BLaER1 treated with 17β-estradiol and CSF1 and Interleukin-3, amounts not matched to agents 10 nM and 100 nM (cell line): ENCODE results near the gene PLK3.
"Not testable (repeated sequence)": the region's sequence is repeated elsewhere in the genome, so short reads cannot be mapped to it uniquely, and the experiment has no call there.

Experiments used
- H3K27ac ChIP-seq, 11 experiments: shearing (Covaris generic); formaldehyde crosslinking; 2 replicates each; pipeline ENCODE4 v1.8.1; 2022
- H3K27me3 ChIP-seq, 11 experiments: shearing (Covaris generic); formaldehyde crosslinking; 2 replicates each; pipeline ENCODE4 v1.8.1; 2022
- H3K36me3 ChIP-seq, 11 experiments: shearing (Covaris generic); formaldehyde crosslinking; 2 replicates each; pipeline ENCODE4 v1.8.1; 2022
- H3K4me1 ChIP-seq, 10 experiments: shearing (Covaris generic); formaldehyde crosslinking; 2 replicates each; pipeline ENCODE4 v1.8.1; 2022
- H3K4me2 ChIP-seq, 11 experiments: shearing (Covaris generic); formaldehyde crosslinking; 2 replicates each; pipeline ENCODE4 v1.8.1; 2022
- H3K4me3 ChIP-seq, 10 experiments: shearing (Covaris generic); formaldehyde crosslinking; 2 replicates each; pipeline ENCODE4 v1.8.1; 2022
- H3K9ac ChIP-seq, 11 experiments: shearing (Covaris generic); formaldehyde crosslinking; 2 replicates each; pipeline ENCODE4 v1.8.1; 2022
- H3K9me3 ChIP-seq, 11 experiments: shearing (Covaris generic); formaldehyde crosslinking; replicated peaks in 1 of 11; 2 replicates each; pipeline ENCODE4 v1.8.1; 2022
- H4K20me1 ChIP-seq, 11 experiments: shearing (Covaris generic); formaldehyde crosslinking; 2 replicates each; pipeline ENCODE4 v1.8.1; 2022
- Cebpa-rat ChIP-seq, 11 experiments: shearing (Covaris generic); IDR thresholded peaks; 2 replicates each; pipeline ENCODE4 v1.8.1; 2022

PLK3 gene

DNA sequence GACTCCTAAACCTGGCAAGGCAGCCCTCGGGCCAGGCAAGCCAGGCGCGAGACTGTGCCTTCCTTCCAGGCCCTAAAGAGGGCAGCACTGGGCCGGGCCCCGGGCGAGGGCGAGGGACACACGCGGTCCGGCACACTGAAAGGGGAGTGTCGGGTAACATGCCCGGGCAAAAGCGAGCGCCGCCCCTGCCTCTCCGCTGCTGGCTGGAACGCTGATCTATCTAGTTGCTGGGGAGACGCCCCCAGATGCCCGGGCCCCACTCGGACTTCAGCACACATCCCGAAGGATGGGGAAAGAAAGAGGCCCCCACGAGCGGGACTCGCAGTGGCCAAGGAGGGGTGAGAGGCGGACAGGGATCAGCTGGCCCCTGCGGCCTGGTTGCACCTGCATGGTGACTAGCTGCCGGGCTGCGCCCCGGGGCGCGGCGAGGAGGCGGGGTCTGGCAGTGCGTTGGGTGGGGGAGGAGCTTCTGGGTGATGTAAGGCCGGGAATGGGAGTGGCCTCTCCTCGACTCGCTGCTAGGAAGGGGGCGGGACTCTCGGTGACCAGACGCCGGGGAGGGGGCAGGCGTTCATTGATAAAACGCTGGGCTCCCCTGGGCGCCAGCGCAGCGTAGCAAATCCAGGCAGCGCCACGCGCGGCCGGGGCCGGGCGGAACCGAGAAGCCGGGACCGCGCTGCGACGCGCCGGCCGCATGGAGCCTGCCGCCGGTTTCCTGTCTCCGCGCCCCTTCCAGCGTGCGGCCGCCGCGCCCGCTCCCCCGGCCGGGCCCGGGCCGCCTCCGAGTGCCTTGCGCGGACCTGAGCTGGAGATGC is at the start of gene PLK3:
TSS of gene PLK3 (plus strand) at position 608 of the 815 bp plus-strand sequence. CDS start at position 695, 87 bp downstream.
- H4K20me1 ChIP-seq: peaks cover 3 to 42% (median 21%) of the 10 kb centered on the region in 11 experiments; a peak in 15 of 22 replicates

DNA sequence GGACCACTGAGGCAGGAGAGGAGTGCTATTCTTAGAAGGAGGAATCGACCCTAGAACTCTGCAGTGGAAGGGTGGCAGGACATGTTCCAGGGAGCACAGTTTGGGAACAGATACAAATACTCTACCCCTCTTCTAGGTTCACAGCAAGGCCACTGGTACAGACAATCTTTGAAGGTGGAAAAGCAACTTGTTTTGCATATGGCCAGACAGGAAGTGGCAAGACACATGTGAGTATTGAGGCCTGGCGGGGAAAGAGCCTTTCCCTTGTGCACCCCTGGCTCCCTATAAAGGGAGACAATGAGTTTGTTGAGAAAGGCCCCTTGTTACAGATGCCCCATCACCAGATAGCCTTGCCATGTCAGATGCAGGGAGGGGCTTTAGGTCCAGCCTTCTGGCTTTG is 42.8 kb upstream of the PLK3 start:
- H3K4me2 ChIP-seq: peak overlapping the region in 1 of 11 experiments; percentile 33; a peak in 2 of 22 replicates
- H3K27me3 ChIP-seq: no peaks in the 10 kb centered on the region
- H3K9me3 ChIP-seq: no peaks in the 10 kb centered on the region
- H3K27ac ChIP-seq: no peak overlapping the region; a peak in 2 of 22 replicates
- TF ChIP-seq Cebpa-rat (IDR thresholded peaks at IDR 0.05): no peak
- H3K9ac ChIP-seq: no peak overlapping the region
- no peak overlapping the region for H3K4me3 ChIP-seq
- peaks cover 16 to 100% (median 100%) of the 10 kb centered on the region in 11 experiments for H3K36me3 ChIP-seq
- peaks cover 0 to 37% (median 0%) of the 10 kb centered on the region in 11 experiments; a peak in 6 of 22 replicates for H4K20me1 ChIP-seq
- peaks cover 0 to 8% (median 0%) of the 10 kb centered on the region in 10 experiments; a peak in 2 of 20 replicates for H3K4me1 ChIP-seq

More for the DNA sequence above, at the start of gene PLK3:
- Histone ChIP-seq H3K27me3 (no peaks in the 10 kb centered on the region), H3K4me3 (peak within 1 kb of the TSS; percentile 90 to 98 (median 96)), H3K4me1 (peaks cover 38 to 55% (median 46%) of the 10 kb centered on the region in 10 experiments), H3K36me3 (peaks cover 29 to 33% (median 32%) of the 10 kb centered on the region in 11 experiments), H3K9ac (peak within 1 kb of the TSS; percentile 91 to 97 (median 95)), H3K9me3 (no peaks in the 10 kb centered on the region), H3K4me2 (peak within 1 kb of the TSS; percentile 86 to 99 (median 91)), H3K27ac (peak within 1 kb of the TSS; percentile 63 to 96 (median 93))
- no peak for TF ChIP-seq Cebpa-rat (IDR thresholded peaks at IDR 0.05)

DNA sequence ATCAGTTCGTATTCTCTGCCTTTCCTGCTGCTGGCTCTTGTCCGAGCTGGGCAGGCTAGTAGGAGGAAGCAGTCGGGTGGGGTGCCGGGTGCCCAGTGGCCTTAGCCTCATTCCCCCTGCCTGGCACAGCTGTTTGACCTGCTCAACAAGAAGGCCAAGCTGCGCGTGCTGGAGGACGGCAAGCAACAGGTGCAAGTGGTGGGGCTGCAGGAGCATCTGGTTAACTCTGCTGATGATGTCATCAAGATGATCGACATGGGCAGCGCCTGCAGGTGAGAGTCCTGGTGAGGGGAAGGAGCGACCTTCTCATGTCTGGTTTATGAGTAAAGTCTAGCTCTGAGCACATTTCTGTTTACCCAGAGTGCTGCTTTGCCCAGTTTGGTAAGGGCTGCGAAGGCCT is 41.1 kb upstream of the PLK3 start:
- no peak overlapping the region for H3K27ac ChIP-seq
- TF ChIP-seq Cebpa-rat (IDR thresholded peaks at IDR 0.05): no peak

DNA sequence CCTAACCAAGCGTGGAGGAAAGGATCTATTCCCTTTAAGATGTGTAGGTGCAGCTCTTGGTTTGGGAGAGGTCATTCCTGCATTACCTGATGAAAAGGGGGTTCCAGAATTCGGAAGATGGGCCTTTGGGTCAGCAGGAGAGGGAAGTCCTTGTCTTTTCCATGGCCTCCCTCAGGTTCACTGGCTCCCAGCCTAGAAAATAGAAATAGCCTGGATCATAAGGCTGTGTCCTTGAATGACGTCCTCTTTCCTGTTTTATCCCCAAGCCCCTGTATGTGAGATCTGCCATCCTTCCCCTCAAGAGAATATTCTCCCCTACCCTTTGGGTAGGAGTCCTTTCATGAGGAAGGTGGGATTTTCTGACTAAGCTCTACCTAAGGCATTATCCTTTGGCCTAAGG is 39.3 kb upstream of the PLK3 start:
- peaks cover 0 to 8% (median 0%) of the 10 kb centered on the region in 10 experiments; a peak in 2 of 20 replicates for H3K4me1 ChIP-seq
- no peak for TF ChIP-seq Cebpa-rat (IDR thresholded peaks at IDR 0.05)
- H3K27ac ChIP-seq: no peak overlapping the region
- peaks cover 0 to 27% (median 0%) of the 10 kb centered on the region in 11 experiments; a peak in 6 of 22 replicates for H4K20me1 ChIP-seq
- peaks cover 19 to 100% (median 100%) of the 10 kb centered on the region in 11 experiments for H3K36me3 ChIP-seq
- no peak overlapping the region for H3K4me3 ChIP-seq
- no peak overlapping the region for H3K4me2 ChIP-seq
- H3K9ac ChIP-seq: 0 out of 22 replicates have a peak overlapping the region, but pooled peaks of 1 of the 11 experiments have one; percentile 12
- H3K27me3 ChIP-seq: no peaks in the 10 kb centered on the region
- H3K9me3 ChIP-seq: no peaks in the 10 kb centered on the region

More for the DNA sequence above, 41.1 kb upstream of the PLK3 start:
- H3K4me3 ChIP-seq: no peak overlapping the region
- H3K9me3 ChIP-seq: no peaks in the 10 kb centered on the region
- no peak overlapping the region for H3K9ac ChIP-seq
- H3K4me1 ChIP-seq: peaks cover 0 to 8% (median 0%) of the 10 kb centered on the region in 10 experiments; a peak in 2 of 20 replicates
- peaks cover 0 to 27% (median 0%) of the 10 kb centered on the region in 11 experiments; a peak in 6 of 22 replicates for H4K20me1 ChIP-seq
- H3K36me3 ChIP-seq: peaks cover 19 to 100% (median 100%) of the 10 kb centered on the region in 11 experiments
- no peaks in the 10 kb centered on the region for H3K27me3 ChIP-seq
- no peak overlapping the region for H3K4me2 ChIP-seq

DNA sequence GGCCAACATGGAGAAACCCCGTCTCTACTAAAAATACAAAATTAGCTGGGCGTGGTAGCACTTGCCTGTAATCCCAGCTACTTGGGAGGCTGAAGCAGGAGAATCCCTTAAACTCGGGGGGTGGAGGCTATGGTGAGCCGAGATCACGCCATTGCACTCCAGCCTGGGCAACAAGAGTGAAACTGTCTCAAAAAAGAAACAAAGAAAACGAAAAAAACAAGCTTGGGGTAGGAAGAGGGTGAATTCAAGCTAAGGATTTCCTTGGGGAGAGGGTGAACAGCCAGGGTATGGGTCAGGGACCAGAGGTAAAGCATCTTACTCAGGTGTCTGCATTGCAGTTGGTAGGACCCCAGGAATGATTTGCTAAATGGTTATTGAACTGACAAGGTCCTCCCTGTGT is 33.8 kb upstream of the PLK3 start:
- H3K4me2 ChIP-seq, H3K27ac ChIP-seq, H3K4me1 ChIP-seq, H3K27me3 ChIP-seq, H3K4me3 ChIP-seq, H3K9me3 ChIP-seq: not testable (repeated sequence)
- Histone ChIP-seq H4K20me1 (peaks cover 0 to 16% (median 0%) of the 10 kb centered on the region in 11 experiments; a peak in 2 of 22 replicates), H3K9ac (peak overlapping the region in 1 of 11 experiments; percentile 14; a peak in 2 of 22 replicates), H3K36me3 (peaks cover 9 to 80% (median 71%) of the 10 kb centered on the region in 11 experiments)

DNA sequence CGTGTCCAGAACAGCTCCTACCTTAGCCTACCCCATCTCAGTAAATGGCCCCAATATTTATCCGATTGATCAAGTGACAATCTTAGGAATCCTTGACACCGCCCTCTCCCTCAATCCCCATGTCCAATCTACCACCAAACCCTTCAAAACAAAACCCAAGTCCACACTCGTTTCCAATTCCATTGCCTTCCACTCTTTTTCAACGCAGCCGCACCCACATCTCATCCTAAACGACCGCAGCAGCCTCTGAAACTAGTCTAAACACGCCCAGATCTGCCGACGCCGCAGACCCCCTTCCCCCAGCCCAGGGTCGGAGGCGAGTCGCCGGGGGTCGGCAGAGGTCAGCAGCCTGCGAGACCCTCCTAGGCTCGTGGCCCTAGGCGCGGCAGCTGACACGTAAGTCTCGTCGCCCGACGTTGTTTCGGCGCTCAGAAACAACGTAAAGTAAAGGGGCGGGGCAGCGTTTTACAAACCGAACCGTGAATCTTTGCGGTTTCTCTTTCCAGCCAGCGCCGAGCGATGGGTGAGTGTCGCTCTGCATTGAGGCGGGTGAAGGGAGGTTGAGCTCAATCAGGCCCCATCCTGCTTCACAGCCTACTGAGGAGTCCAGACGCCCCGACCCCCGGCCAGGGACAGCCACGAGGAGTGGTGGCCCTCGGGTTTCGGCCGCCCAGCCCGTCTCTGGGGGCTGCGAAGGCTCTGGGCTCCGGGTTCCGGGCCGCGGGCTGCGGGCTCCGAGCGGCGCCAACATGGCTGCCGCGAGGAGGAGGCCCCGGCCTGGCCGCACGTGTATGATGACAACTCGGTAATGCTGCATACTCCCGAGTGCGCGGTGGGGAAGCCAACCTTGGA is 24.9 kb upstream of the PLK3 start, which contains the start of gene RPS8:
TSS of gene RPS8 (plus strand) at position 463 of the 852 bp plus-strand sequence. CDS start at position 520, 57 bp downstream.
- Histone ChIP-seq H4K20me1 (peaks cover 41 to 47% (median 44%) of the 10 kb centered on the region in 11 experiments), H3K9ac (peak within 1 kb of the TSS; percentile 89 to 99 (median 96)), H3K4me2 (peak within 1 kb of the TSS; percentile 93 to 99 (median 97)), H3K27me3 (no peaks in the 10 kb centered on the region), H3K9me3 (no peaks in the 10 kb centered on the region; a peak in 1 of 22 replicates), H3K4me1 (peaks cover 35 to 45% (median 40%) of the 10 kb centered on the region in 10 experiments), H3K36me3 (peaks cover 40 to 45% (median 44%) of the 10 kb centered on the region in 11 experiments), H3K4me3 (peak within 1 kb of the TSS; percentile 81 to 97 (median 86)), H3K27ac (peak within 1 kb of the TSS; percentile 86 to 99 (median 97))
- no peak for TF ChIP-seq Cebpa-rat (IDR thresholded peaks at IDR 0.05)

DNA sequence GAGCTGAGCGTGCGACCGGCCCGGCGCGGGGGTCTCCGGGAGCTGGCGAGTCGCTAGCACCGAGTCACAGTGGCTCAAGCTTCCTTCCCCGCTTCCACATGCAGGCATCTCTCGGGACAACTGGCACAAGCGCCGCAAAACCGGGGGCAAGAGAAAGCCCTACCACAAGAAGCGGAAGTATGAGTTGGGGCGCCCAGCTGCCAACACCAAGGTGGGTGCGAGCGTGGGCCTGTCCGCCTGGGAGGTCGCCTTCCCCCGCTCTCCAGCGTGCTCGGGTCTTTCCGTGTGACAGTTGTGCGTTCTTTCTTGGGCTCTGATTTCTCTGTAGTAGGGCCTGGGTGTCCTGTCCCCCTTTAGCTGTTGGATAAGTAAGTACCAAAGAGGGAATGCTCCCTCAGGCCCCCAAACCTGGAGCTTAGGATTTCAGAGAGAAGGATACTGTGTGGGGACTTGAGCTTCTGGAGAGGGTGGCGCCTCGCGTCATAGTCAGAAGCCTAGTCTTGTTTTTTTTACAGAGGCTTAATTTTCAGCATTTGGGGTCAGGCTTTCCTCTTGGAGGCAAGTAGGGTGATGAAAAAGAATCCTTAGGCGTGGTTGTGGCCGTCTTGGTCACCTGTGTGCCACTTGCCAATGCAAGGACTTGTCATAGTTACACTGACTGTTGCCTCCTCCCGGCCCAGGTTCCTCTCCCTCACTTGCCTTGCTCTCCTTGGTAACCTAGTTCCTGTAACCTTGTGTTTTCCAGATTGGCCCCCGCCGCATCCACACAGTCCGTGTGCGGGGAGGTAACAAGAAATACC is 24.0 kb upstream of the PLK3 start:
- H4K20me1 ChIP-seq: peaks cover 49 to 55% (median 52%) of the 10 kb centered on the region in 11 experiments
- peaks cover 35 to 52% (median 45%) of the 10 kb centered on the region in 10 experiments for H3K4me1 ChIP-seq
- no peak for TF ChIP-seq Cebpa-rat (IDR thresholded peaks at IDR 0.05)
- H3K27ac ChIP-seq: peak overlapping the region; percentile 86 to 99 (median 97)
- peak overlapping the region; percentile 89 to 99 (median 96) for H3K9ac ChIP-seq
- peaks cover 48 to 53% (median 52%) of the 10 kb centered on the region in 11 experiments for H3K36me3 ChIP-seq
- no peaks in the 10 kb centered on the region; a peak in 1 of 22 replicates for H3K9me3 ChIP-seq
- H3K4me3 ChIP-seq: peak overlapping the region; percentile 81 to 97 (median 86)
- peak overlapping the region; percentile 93 to 99 (median 97) for H3K4me2 ChIP-seq
- no peaks in the 10 kb centered on the region for H3K27me3 ChIP-seq

DNA sequence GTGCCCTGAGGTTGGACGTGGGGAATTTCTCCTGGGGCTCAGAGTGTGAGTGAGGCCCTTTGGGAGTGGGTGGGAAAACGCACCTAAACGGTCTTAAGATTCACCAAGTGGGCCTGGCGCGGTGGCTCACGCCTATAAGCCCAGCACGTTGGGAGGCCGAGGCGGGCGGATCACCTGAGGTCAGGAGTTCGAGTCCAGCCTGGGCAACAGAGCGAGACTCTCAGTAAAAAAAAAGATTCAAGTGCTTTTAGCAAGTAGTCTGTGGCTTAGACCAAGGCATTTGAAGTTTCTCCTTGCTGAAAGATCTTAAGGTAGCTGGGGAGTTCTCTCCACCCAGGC is 23.5 kb upstream of the PLK3 start:
- Histone ChIP-seq H3K4me3 (peak overlapping the region; percentile 81 to 97 (median 86)), H3K9ac (peak overlapping the region; percentile 89 to 99 (median 96)), H3K36me3 (peaks cover 54 to 59% (median 58%) of the 10 kb centered on the region in 11 experiments), H4K20me1 (peaks cover 51 to 61% (median 58%) of the 10 kb centered on the region in 11 experiments), H3K9me3 (no peaks in the 10 kb centered on the region; a peak in 1 of 22 replicates), H3K4me2 (peak overlapping the region; percentile 93 to 99 (median 97)), H3K27ac (peak overlapping the region; percentile 86 to 99 (median 97)), H3K4me1 (peaks cover 36 to 57% (median 50%) of the 10 kb centered on the region in 10 experiments), H3K27me3 (no peaks in the 10 kb centered on the region)
- no peak for TF ChIP-seq Cebpa-rat (IDR thresholded peaks at IDR 0.05)
